Measurements from ENCODE around the gene CCKAR.

DNA sequence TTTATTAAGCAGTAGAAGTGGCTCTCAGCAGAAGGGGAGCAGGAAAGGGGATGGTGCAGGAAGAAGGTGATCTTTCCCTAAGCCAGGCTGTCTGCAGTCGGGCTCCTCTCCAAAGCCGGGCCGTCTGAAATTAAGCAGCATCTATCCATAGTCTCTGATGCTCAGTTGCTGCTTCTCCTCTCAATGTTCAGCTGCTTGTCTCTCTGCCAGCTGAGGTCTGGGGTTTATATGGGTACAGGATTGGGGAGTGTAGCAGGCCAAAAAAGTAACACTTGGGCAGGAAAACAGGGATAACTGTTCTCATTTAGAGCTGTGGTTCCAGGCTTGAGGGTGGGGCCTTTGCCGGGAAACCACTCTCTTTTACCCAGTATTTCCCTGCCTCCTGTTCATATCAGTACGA, 39.2 kb upstream of the CCKAR start:
- TF ChIP-seq POLR2A (IDR thresholded peaks at IDR 0.05): no peak
- TF ChIP-seq, protein P1, sequence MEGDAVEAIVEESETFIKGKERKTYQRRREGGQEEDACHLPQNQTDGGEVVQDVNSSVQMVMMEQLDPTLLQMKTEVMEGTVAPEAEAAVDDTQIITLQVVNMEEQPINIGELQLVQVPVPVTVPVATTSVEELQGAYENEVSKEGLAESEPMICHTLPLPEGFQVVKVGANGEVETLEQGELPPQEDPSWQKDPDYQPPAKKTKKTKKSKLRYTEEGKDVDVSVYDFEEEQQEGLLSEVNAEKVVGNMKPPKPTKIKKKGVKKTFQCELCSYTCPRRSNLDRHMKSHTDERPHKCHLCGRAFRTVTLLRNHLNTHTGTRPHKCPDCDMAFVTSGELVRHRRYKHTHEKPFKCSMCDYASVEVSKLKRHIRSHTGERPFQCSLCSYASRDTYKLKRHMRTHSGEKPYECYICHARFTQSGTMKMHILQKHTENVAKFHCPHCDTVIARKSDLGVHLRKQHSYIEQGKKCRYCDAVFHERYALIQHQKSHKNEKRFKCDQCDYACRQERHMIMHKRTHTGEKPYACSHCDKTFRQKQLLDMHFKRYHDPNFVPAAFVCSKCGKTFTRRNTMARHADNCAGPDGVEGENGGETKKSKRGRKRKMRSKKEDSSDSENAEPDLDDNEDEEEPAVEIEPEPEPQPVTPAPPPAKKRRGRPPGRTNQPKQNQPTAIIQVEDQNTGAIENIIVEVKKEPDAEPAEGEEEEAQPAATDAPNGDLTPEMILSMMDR (IDR thresholded peaks at IDR 0.05): no peak

Data from prostate gland (tissue), 2 donors.